Neural progenitor cell (in vitro differentiated cells): Measurements from ENCODE around the gene TRAPPC2.

ENCODE experiments used
- CTCF ChIP-seq: fragments of 200-600 bp; sonication (generic); IDR thresholded peaks from 2 replicates; pipeline ENCODE4 v1.5.1; 2017; ENCODE audit warnings: antibody characterized with exemption, mild to moderate bottlenecking
- EZH2 ChIP-seq: fragments of 200-600 bp; sonication (generic); IDR thresholded peaks from 2 replicates; pipeline ENCODE4 v1.6.1; 2017; ENCODE audit warnings: antibody characterized with exemption, mild to moderate bottlenecking, moderate library complexity

- no peak for TF ChIP-seq CTCF
- TF ChIP-seq EZH2, result no peak
Measured at GRCh38 chrX:13664020-13664419, 70.4 kb downstream of the TRAPPC2 start.
